GM18507 (cell line): ENCODE measurements around the gene RIPOR1.
"Not testable (repeated sequence)": the region's sequence is repeated elsewhere in the genome, so short reads cannot be mapped to it uniquely, and the experiment has no call there.

Source experiments
- DNase-seq: peaks from one replicate; pipeline ENCODE4 v3.0.0; 2011; ENCODE audit warnings: low read depth; ENCODE audit not compliant: insufficient read length; ENCODE audit errors: extremely low spot score
- FAIRE-seq: peaks from 2 replicates; lab custom pipeline; 2011; peaks lifted over from hg19 to GRCh38; lab: Jason Lieb, UNC

The RIPOR1 gene

GRCh38 chr16:67516296-67517154 lies 12.1 kb upstream of the RIPOR1 start:
- FAIRE-seq (no peak), DNase-seq (no peak)

- FAIRE-seq, result peak; percentile 5
Measured at GRCh38 chr16:67517155-67517445, 11.5 kb upstream of the RIPOR1 start.

GRCh38 chr16:67517661-67518423 lies 10.8 kb upstream of the RIPOR1 start:
- DNase-seq (no peak), FAIRE-seq (peak; percentile 84)

More at GRCh38 chr16:67517155-67517445, 11.5 kb upstream of the RIPOR1 start:
- DNase-seq, result no peak

GRCh38 chr16:67518676-67519075 lies 10.0 kb upstream of the RIPOR1 start:
- FAIRE-seq, result no peak
- DNase-seq, result no peak

- no peak for DNase-seq
- FAIRE-seq, result no peak
Measured at GRCh38 chr16:67519242-67519641, 9.4 kb upstream of the RIPOR1 start.

GRCh38 chr16:67521095-67521804 lies 7.4 kb upstream of the RIPOR1 start:
- FAIRE-seq, result peak; percentile 98

GRCh38 chr16:67525176-67525860 lies 3.3 kb upstream of the RIPOR1 start:
- FAIRE-seq (no peak), DNase-seq (no peak)

More at GRCh38 chr16:67521095-67521804, 7.4 kb upstream of the RIPOR1 start:
- DNase-seq, result peak; percentile 84

GRCh38 chr16:67526149-67526791 lies 2.4 kb upstream of the RIPOR1 start:
- DNase-seq (no peak), FAIRE-seq (no peak)

GRCh38 chr16:67528870-67529581 lies 397 bp downstream of the RIPOR1 start:
- FAIRE-seq (no peak), DNase-seq (no peak)

GRCh38 chr16:67529582-67530012 lies 968 bp downstream of the RIPOR1 start:
- no peak for DNase-seq
- no peak for FAIRE-seq

GRCh38 chr16:67530013-67530939 lies 1.6 kb downstream of the RIPOR1 start:
- no peak for DNase-seq
- no peak for FAIRE-seq

GRCh38 chr16:67531247-67531646 lies 2.6 kb downstream of the RIPOR1 start:
- no peak for DNase-seq
- no peak for FAIRE-seq

- no peak for DNase-seq
- no peak for FAIRE-seq
Measured at GRCh38 chr16:67533024-67533560, 4.5 kb downstream of the RIPOR1 start.

GRCh38 chr16:67533987-67534386 lies 5.4 kb downstream of the RIPOR1 start:
- not testable (repeated sequence) for FAIRE-seq, DNase-seq

- FAIRE-seq, result no peak
- DNase-seq, result no peak
Measured at GRCh38 chr16:67534431-67534830, 5.8 kb downstream of the RIPOR1 start.

GRCh38 chr16:67535201-67535600 lies 6.6 kb downstream of the RIPOR1 start:
- DNase-seq (no peak), FAIRE-seq (no peak)

GRCh38 chr16:67537270-67537635 lies 8.6 kb downstream of the RIPOR1 start:
- FAIRE-seq, result no peak
- DNase-seq, result no peak
